Smooth muscle cell (in vitro differentiated cells): ENCODE measurements around the gene SLC7A7. TPM values are rescaled to one million over a fixed set of nuclear protein-coding genes. Genes with fewer than 3 reads are reported as not detected.

Source experiments
- DNase-seq: peaks from one replicate; lab custom pipeline; 2025; ENCODE audit not compliant: unreplicated experiment; lab: John Stamatoyannopoulos, UW
- H2AFZ ChIP-seq: fragments of 200-600 bp; sonication (generic); 2 replicates; pipeline ENCODE4 v1.6.0; 2016; ENCODE audit warnings: antibody characterized with exemption, low read depth, mild to moderate bottlenecking
- H3F3A ChIP-seq: fragments of 200-600 bp; sonication (generic); 2 replicates; pipeline ENCODE4 v1.6.0; 2017; ENCODE audit warnings: antibody characterized with exemption, low read depth
- H3K27ac ChIP-seq: fragments of 200-600 bp; sonication (generic); 2 replicates; pipeline ENCODE4 v1.5.1; 2016; ENCODE audit warnings: low read depth, mild to moderate bottlenecking
- H3K27me3 ChIP-seq: fragments of 200-600 bp; sonication (generic); 2 replicates; pipeline ENCODE4 v1.6.1; 2016; ENCODE audit warnings: low read depth, mild to moderate bottlenecking
- H3K36me3 ChIP-seq: fragments of 200-600 bp; sonication (generic); 2 replicates; pipeline ENCODE4 v1.5.1; 2016; ENCODE audit warnings: low read depth
- H3K4me1 ChIP-seq: fragments of 200-600 bp; sonication (generic); 2 replicates; pipeline ENCODE4 v1.5.1; 2016; ENCODE audit warnings: low read depth
- H3K4me2 ChIP-seq: fragments of 200-600 bp; sonication (generic); 2 replicates; pipeline ENCODE4 v1.6.0; 2016; ENCODE audit warnings: mild to moderate bottlenecking
- H3K4me3 ChIP-seq: fragments of 200-600 bp; sonication (generic); 2 replicates; pipeline ENCODE4 v1.5.1; 2016; ENCODE audit warnings: mild to moderate bottlenecking
- H3K79me2 ChIP-seq: fragments of 200-600 bp; sonication (generic); 2 replicates; pipeline ENCODE4 v1.6.0; 2016; ENCODE audit warnings: low read depth, mild to moderate bottlenecking
- H3K9ac ChIP-seq: fragments of 200-600 bp; sonication (generic); 2 replicates; pipeline ENCODE4 v1.6.0; 2016; ENCODE audit warnings: low read depth
- H3K9me3 ChIP-seq: fragments of 200-600 bp; sonication (generic); replicated peaks from 2 replicates; pipeline ENCODE4 v1.5.1; 2016; ENCODE audit warnings: low read depth
- H4K20me1 ChIP-seq: fragments of 200-600 bp; sonication (generic); 2 replicates; pipeline ENCODE4 v1.6.0; 2016; ENCODE audit warnings: low read depth
- CTCF ChIP-seq: fragments of 200-600 bp; sonication (generic); IDR thresholded peaks from 2 replicates; pipeline ENCODE4 v1.5.1; 2017; ENCODE audit warnings: borderline replicate concordance, mild to moderate bottlenecking, antibody characterized with exemption; ENCODE audit not compliant: insufficient read depth, poor library complexity, severe bottlenecking
- WGBS: methylation state at CpG from one replicate; pipeline ENCODE4 v1.1.7; 2016; ENCODE audit warnings: low lambda C conversion rate; 5-methylcytosine and 5-hydroxymethylcytosine counted together
- polyA plus RNA-seq: library from polyadenylated mRNA; unstranded; fragments of >200 nt; fragmentation: Nextera tagmentation; extraction: Ambion mirVana; gene quantifications from 2 replicates; pipeline ENCODE4 v1.2.1, GENCODE V29; 2016
- total RNA-seq: library from RNA; depleted of rRNA; stranded (reverse); fragments of >200 nt; gene quantifications from 2 replicates; pipeline ENCODE4 v1.2.3, GENCODE V29; 2014

The SLC7A7 gene
- total and polyA plus RNA-seq, 2 experiments from 2014 or later = 10.0 to 18.5 TPM

GRCh38 chr14:22841311-22841710, 26.1 kb upstream of the SLC7A7 start:
- no peak overlapping the region for H2AFZ ChIP-seq
- no peaks in the 10 kb centered on the region for H3K27me3 ChIP-seq
- H3K27ac ChIP-seq = peak overlapping the region; percentile 87
- peaks cover 63% of the 10 kb centered on the region for H4K20me1 ChIP-seq
- H3F3A ChIP-seq = peaks cover 47% of the 10 kb centered on the region
- H3K9ac ChIP-seq = no peak overlapping the region
- no peaks in the 10 kb centered on the region for H3K36me3 ChIP-seq
- peaks cover 83% of the 10 kb centered on the region for H3K79me2 ChIP-seq
- no peak overlapping the region for H3K4me3 ChIP-seq
- TF ChIP-seq CTCF = no peak
- H3K4me1 ChIP-seq = no peaks in the 10 kb centered on the region
- H3K9me3 ChIP-seq = no peaks in the 10 kb centered on the region
- no peak overlapping the region for H3K4me2 ChIP-seq
- 99% methylated on average over 9 of the region's 9 CpGs for WGBS
- no peak for DNase-seq

- no peak overlapping the region for H2AFZ ChIP-seq
- H3K9ac ChIP-seq = peak overlapping the region; percentile 96
- peak overlapping the region; percentile 95 for H3K4me2 ChIP-seq
- no peak for TF ChIP-seq CTCF
- H3K4me1 ChIP-seq = peaks cover 4% of the 10 kb centered on the region
- H3K79me2 ChIP-seq = peaks cover 77% of the 10 kb centered on the region
- no peaks in the 10 kb centered on the region for H3K9me3 ChIP-seq
- H3K27me3 ChIP-seq = no peaks in the 10 kb centered on the region
- H3K36me3 ChIP-seq = no peaks in the 10 kb centered on the region
- peaks cover 57% of the 10 kb centered on the region for H4K20me1 ChIP-seq
- H3F3A ChIP-seq = peaks cover 49% of the 10 kb centered on the region
- DNase-seq = no peak
- 55% methylated on average over 6 of the region's 6 CpGs for WGBS
- H3K27ac ChIP-seq = peak overlapping the region; percentile 87
- peak overlapping the region; percentile 71 for H3K4me3 ChIP-seq
These were observed 24.0 kb upstream of the SLC7A7 start for GRCh38 chr14:22839159-22839779.

- TF ChIP-seq CTCF = no peak
- Histone ChIP-seq H3F3A (peaks cover 43% of the 10 kb centered on the region), H3K4me2 (peak overlapping the region; percentile 95), H3K36me3 (no peaks in the 10 kb centered on the region), H3K4me1 (peaks cover 4% of the 10 kb centered on the region), H3K27me3 (no peaks in the 10 kb centered on the region), H4K20me1 (peaks cover 51% of the 10 kb centered on the region), H3K9ac (peak overlapping the region; percentile 96), H3K9me3 (no peaks in the 10 kb centered on the region), H3K79me2 (peaks cover 71% of the 10 kb centered on the region), H2AFZ (no peak overlapping the region), H3K27ac (peak overlapping the region; percentile 87), H3K4me3 (peak overlapping the region; percentile 71)
- no peak for DNase-seq
- WGBS = 6% methylated on average over 6 of the region's 6 CpGs
These were observed 23.4 kb upstream of the SLC7A7 start for GRCh38 chr14:22838631-22839041.
